ENCODE results near the gene SLC9A5.

GRCh38 chr16:67230809-67231660, 17.7 kb upstream of the SLC9A5 start:
- TF ChIP-seq, protein P1, sequence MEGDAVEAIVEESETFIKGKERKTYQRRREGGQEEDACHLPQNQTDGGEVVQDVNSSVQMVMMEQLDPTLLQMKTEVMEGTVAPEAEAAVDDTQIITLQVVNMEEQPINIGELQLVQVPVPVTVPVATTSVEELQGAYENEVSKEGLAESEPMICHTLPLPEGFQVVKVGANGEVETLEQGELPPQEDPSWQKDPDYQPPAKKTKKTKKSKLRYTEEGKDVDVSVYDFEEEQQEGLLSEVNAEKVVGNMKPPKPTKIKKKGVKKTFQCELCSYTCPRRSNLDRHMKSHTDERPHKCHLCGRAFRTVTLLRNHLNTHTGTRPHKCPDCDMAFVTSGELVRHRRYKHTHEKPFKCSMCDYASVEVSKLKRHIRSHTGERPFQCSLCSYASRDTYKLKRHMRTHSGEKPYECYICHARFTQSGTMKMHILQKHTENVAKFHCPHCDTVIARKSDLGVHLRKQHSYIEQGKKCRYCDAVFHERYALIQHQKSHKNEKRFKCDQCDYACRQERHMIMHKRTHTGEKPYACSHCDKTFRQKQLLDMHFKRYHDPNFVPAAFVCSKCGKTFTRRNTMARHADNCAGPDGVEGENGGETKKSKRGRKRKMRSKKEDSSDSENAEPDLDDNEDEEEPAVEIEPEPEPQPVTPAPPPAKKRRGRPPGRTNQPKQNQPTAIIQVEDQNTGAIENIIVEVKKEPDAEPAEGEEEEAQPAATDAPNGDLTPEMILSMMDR (IDR thresholded peaks at IDR 0.05), result no peak
- TF ChIP-seq EP300 (IDR thresholded peaks at IDR 0.05; ENCODE audit: low read depth), result no peak
- no peak for TF ChIP-seq POLR2A (IDR thresholded peaks at IDR 0.05)

Measured in transverse colon (tissue), 3 donors.